Measurements from ENCODE around the gene APOBR. TPM values are rescaled to one million over a fixed set of nuclear protein-coding genes. Genes with fewer than 3 reads are reported as not detected.

The APOBR gene
- total and polyA plus RNA-seq, 2 experiments from 2014 or later: 0.13 to 0.22 TPM

GRCh38 chr16:28491970-28492474 lies 2.4 kb upstream of the APOBR start, which contains the start of gene CLN3:
Gene CLN3 (minus strand): TSS chr16:28492074. CDS start chr16:28491759, 315 bp downstream.
- Histone ChIP-seq H2AFZ (peak within 1 kb of the TSS; percentile 100), H3K4me2 (peak within 1 kb of the TSS; percentile 76), H3K27ac (peak within 1 kb of the TSS; percentile 96), H3K79me2 (peaks cover 10% of the 10 kb centered on the region), H3K4me3 (peak within 1 kb of the TSS; percentile 82), H3K36me3 (replicated peaks; ENCODE audit: insufficient read depth, low read depth) (no peaks in the 10 kb centered on the region), H3K9me2 (replicated peaks; ENCODE audit: insufficient read depth) (no peaks in the 10 kb centered on the region), H4K20me1 (ENCODE audit: insufficient read depth, poor library complexity, severe bottlenecking) (no peaks in the 10 kb centered on the region), H3K27me3 (no peaks in the 10 kb centered on the region), H3K4me1 (ENCODE audit: insufficient read depth) (no peaks in the 10 kb centered on the region), H3K9me3 (ENCODE audit: low read depth) (no peaks in the 10 kb centered on the region)
- no peak for TF ChIP-seq EZH2 (IDR thresholded peaks at IDR 0.05; ENCODE audit: borderline replicate concordance)
- no peak for TF ChIP-seq CTCF (IDR thresholded peaks at IDR 0.05; ENCODE audit: poor library complexity)
- peak; percentile 96 for DNase-seq (ENCODE audit: low spot score)
- WGBS (ENCODE audit: low lambda C conversion rate, missing lambda C conversion rate): 2% methylated on average over 21 of the region's 21 CpGs

GRCh38 chr16:28492511-28492910 lies 1.9 kb upstream of the APOBR start:
- no peaks in the 10 kb centered on the region for H3K27me3 ChIP-seq
- H2AFZ ChIP-seq: peak overlapping the region; percentile 100
- H3K4me2 ChIP-seq: peak overlapping the region; percentile 76
- H3K27ac ChIP-seq: peak overlapping the region; percentile 96
- WGBS (ENCODE audit: low lambda C conversion rate, missing lambda C conversion rate): 53% methylated on average over 4 of the region's 4 CpGs
- no peaks in the 10 kb centered on the region for H3K36me3 ChIP-seq (replicated peaks; ENCODE audit: insufficient read depth, low read depth)
- no peak for DNase-seq (ENCODE audit: low spot score)
- H4K20me1 ChIP-seq (ENCODE audit: insufficient read depth, poor library complexity, severe bottlenecking): no peaks in the 10 kb centered on the region
- TF ChIP-seq EZH2 (IDR thresholded peaks at IDR 0.05; ENCODE audit: borderline replicate concordance) (no peak), CTCF (IDR thresholded peaks at IDR 0.05; ENCODE audit: poor library complexity) (no peak), EZH2phosphoT487 (IDR thresholded peaks at IDR 0.05; ENCODE audit: low read depth, severe bottlenecking, unreplicated experiment) (no peak)
- H3K4me3 ChIP-seq: no peak overlapping the region
- no peaks in the 10 kb centered on the region for H3K9me2 ChIP-seq (replicated peaks; ENCODE audit: insufficient read depth)
- H3K79me2 ChIP-seq: peaks cover 10% of the 10 kb centered on the region
- H3K4me1 ChIP-seq (ENCODE audit: insufficient read depth): no peaks in the 10 kb centered on the region
- H3K9me3 ChIP-seq (ENCODE audit: low read depth): no peaks in the 10 kb centered on the region

GRCh38 chr16:28495098-28495793 lies 803 bp downstream of the APOBR start:
- Histone ChIP-seq H3K36me3 (replicated peaks; ENCODE audit: insufficient read depth, low read depth) (no peaks in the 10 kb centered on the region), H3K79me2 (peaks cover 8% of the 10 kb centered on the region), H3K27ac (no peak overlapping the region), H4K20me1 (ENCODE audit: insufficient read depth, poor library complexity, severe bottlenecking) (no peaks in the 10 kb centered on the region), H2AFZ (no peak overlapping the region), H3K4me2 (no peak overlapping the region), H3K9me3 (ENCODE audit: low read depth) (no peaks in the 10 kb centered on the region), H3K9me2 (replicated peaks; ENCODE audit: insufficient read depth) (no peaks in the 10 kb centered on the region), H3K27me3 (no peaks in the 10 kb centered on the region), H3K4me1 (ENCODE audit: insufficient read depth) (no peaks in the 10 kb centered on the region), H3K4me3 (no peak overlapping the region)
- TF ChIP-seq CTCF (IDR thresholded peaks at IDR 0.05; ENCODE audit: poor library complexity) (no peak), EZH2 (IDR thresholded peaks at IDR 0.05; ENCODE audit: borderline replicate concordance) (no peak), EZH2phosphoT487 (IDR thresholded peaks at IDR 0.05; ENCODE audit: low read depth, severe bottlenecking, unreplicated experiment) (no peak)
- 89% methylated on average over 13 of the region's 13 CpGs for WGBS (ENCODE audit: low lambda C conversion rate, missing lambda C conversion rate)
- no peak for DNase-seq (ENCODE audit: low spot score)
